Measurements from ENCODE around the gene HDAC4. TPM values are rescaled to one million over a fixed set of nuclear protein-coding genes. Genes with fewer than 3 reads are reported as not detected.

The HDAC4 gene
- total RNA-seq, 1 experiment from 2014 or later, result 40.1 TPM

GRCh38 chr2:239128706-239129105 is 272.1 kb downstream of the HDAC4 start:
- intact Hi-C loops (cut with micrococcal nuclease; ENCODE audit: unreplicated experiment) (no loop called here), in situ Hi-C loops (cut with HindIII; ENCODE audit: low pct_unique_long_range_greater_than_20kb, low sequenced_read_pairs) (no loop called here)
- H3K36me3 ChIP-seq (ENCODE audit: control insufficient read depth, insufficient read depth, low read length), result no peaks in the 10 kb centered on the region
- no peak for TF ChIP-seq SIN3A (IDR thresholded peaks at IDR 0.05; ENCODE audit: borderline replicate concordance, insufficient read depth, low read depth, low read length)
- no peak for TF ChIP-seq REST (IDR thresholded peaks at IDR 0.05; ENCODE audit: insufficient read depth in 1 of 2, low read depth in 2 of 2, low read length in 1 of 2)
- no peak for TF ChIP-seq POLR2AphosphoS5 (IDR thresholded peaks at IDR 0.05; ENCODE audit: low read depth, low read length)
- TF ChIP-seq TCF7L2 (IDR thresholded peaks at IDR 0.05; ENCODE audit: low read depth, low read length), result no peak
- TF ChIP-seq, protein P1, sequence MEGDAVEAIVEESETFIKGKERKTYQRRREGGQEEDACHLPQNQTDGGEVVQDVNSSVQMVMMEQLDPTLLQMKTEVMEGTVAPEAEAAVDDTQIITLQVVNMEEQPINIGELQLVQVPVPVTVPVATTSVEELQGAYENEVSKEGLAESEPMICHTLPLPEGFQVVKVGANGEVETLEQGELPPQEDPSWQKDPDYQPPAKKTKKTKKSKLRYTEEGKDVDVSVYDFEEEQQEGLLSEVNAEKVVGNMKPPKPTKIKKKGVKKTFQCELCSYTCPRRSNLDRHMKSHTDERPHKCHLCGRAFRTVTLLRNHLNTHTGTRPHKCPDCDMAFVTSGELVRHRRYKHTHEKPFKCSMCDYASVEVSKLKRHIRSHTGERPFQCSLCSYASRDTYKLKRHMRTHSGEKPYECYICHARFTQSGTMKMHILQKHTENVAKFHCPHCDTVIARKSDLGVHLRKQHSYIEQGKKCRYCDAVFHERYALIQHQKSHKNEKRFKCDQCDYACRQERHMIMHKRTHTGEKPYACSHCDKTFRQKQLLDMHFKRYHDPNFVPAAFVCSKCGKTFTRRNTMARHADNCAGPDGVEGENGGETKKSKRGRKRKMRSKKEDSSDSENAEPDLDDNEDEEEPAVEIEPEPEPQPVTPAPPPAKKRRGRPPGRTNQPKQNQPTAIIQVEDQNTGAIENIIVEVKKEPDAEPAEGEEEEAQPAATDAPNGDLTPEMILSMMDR (IDR thresholded peaks at IDR 0.05), result no peak
- ChIA-PET CTCF (no interaction called here), POLR2A (no interaction called here)
- no peak overlapping the region for H3K4me3 ChIP-seq (ENCODE audit: low read depth in 2 of 2, low read length in 2 of 2)
- no peaks in the 10 kb centered on the region; the same call in 1 of the 2 replicates for H3K9me3 ChIP-seq (ENCODE audit: control insufficient read depth, insufficient read depth, low read depth, low read length)
- DNase-seq (ENCODE audit: low read depth, low spot score) (no peak), ATAC-seq (no peak)
- H3K4me1 ChIP-seq (ENCODE audit: control insufficient read depth, insufficient read depth, low read length), result no peaks in the 10 kb centered on the region
- BruUV-seq (replicated peaks), result no TSS peak
- no peak overlapping the region for H3K27ac ChIP-seq (ENCODE audit: low read length)
- H3K27me3 ChIP-seq (ENCODE audit: control insufficient read depth, insufficient read depth, low read length), result no peaks in the 10 kb centered on the region

GRCh38 chr2:239127513-239127912 is 273.3 kb downstream of the HDAC4 start:
- H3K27me3 ChIP-seq (ENCODE audit: control insufficient read depth, insufficient read depth, low read length), result no peaks in the 10 kb centered on the region
- CTCF ChIA-PET, result no interaction called here
- in situ Hi-C loops (cut with HindIII; ENCODE audit: low pct_unique_long_range_greater_than_20kb, low sequenced_read_pairs) (no loop called here), intact Hi-C loops (cut with micrococcal nuclease; ENCODE audit: unreplicated experiment) (no loop called here)
- H3K27ac ChIP-seq (ENCODE audit: low read length), result no peak overlapping the region
- no peak for ATAC-seq
- no peaks in the 10 kb centered on the region for H3K36me3 ChIP-seq (ENCODE audit: control insufficient read depth, insufficient read depth, low read length)
- no peaks in the 10 kb centered on the region for H3K4me1 ChIP-seq (ENCODE audit: control insufficient read depth, insufficient read depth, low read length)
- no peaks in the 10 kb centered on the region; the same call in 1 of the 2 replicates for H3K9me3 ChIP-seq (ENCODE audit: control insufficient read depth, insufficient read depth, low read depth, low read length)
- H3K4me3 ChIP-seq (ENCODE audit: low read depth in 2 of 2, low read length in 2 of 2), result no peak overlapping the region
- no peak for DNase-seq (ENCODE audit: low read depth, low spot score)
- TF ChIP-seq TCF7L2 (IDR thresholded peaks at IDR 0.05; ENCODE audit: low read depth, low read length) (no peak), REST (IDR thresholded peaks at IDR 0.05; ENCODE audit: insufficient read depth in 1 of 2, low read depth in 2 of 2, low read length in 1 of 2) (no peak), POLR2AphosphoS5 (IDR thresholded peaks at IDR 0.05; ENCODE audit: low read depth, low read length) (no peak), SIN3A (IDR thresholded peaks at IDR 0.05; ENCODE audit: borderline replicate concordance, insufficient read depth, low read depth, low read length) (no peak)
- TF ChIP-seq, protein P1 (IDR thresholded peaks at IDR 0.05), result no peak
- no TSS peak for BruUV-seq (replicated peaks)
- POLR2A ChIA-PET, result no interaction called here
